CD4-positive, alpha-beta T cell treated with Interferon alpha-2 for 1 hour (primary cell): Measurements from ENCODE around the gene CRTC3.
"Not testable (repeated sequence)": the region's sequence is repeated elsewhere in the genome, so short reads cannot be mapped to it uniquely, and the experiment has no call there.

Experiments
- DNase-seq, 2 donors: peaks; one replicate each; pipeline ENCODE4 v3.0.0-alpha.2; 2020 to 2022

The CRTC3 gene

GRCh38 chr15:90657520-90658172 lies 127.9 kb downstream of the CRTC3 start:
- DNase-seq = peak; percentile 64 to 73

DNA sequence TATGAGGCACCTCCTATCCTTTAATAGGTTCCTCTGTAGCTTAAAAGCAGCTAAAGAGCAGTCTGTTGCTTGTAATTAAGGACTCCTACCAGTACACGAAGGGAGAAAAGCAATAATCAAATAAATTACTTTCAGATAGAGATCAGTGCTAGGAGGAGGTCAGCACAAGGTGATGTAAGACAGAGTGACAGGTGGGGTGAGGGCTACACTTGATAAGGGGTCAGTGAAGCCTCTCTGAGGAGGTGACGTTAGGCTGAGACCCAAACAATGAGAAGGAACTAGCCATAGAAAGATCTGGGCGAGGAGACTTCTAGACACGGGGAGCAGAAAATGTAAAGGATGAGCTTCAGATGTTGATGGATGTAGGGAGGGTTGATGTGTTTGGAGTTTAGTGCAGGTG lies 129.8 kb downstream of the CRTC3 start:
- no peak for DNase-seq

- peak; percentile 57 to 69 for DNase-seq
Measured at GRCh38 chr15:90660195-90660998, 130.7 kb downstream of the CRTC3 start.

DNA sequence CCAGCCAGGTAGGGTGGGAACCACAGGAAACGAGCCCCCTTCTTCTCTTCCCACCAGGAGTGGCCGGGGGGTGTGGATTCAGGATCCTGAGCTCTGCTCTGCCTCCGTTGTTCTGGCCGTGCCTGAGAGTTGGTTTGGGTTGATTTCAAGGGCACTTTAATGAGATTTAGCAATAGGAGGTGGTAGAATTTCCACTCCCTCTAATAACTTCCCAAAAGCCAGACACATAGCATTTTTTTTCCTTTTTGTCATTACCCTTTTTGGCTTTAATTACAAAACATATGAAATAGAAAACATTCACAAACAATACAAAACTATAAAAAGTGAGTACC lies 131.2 kb downstream of the CRTC3 start:
- not testable (repeated sequence) for DNase-seq

DNA sequence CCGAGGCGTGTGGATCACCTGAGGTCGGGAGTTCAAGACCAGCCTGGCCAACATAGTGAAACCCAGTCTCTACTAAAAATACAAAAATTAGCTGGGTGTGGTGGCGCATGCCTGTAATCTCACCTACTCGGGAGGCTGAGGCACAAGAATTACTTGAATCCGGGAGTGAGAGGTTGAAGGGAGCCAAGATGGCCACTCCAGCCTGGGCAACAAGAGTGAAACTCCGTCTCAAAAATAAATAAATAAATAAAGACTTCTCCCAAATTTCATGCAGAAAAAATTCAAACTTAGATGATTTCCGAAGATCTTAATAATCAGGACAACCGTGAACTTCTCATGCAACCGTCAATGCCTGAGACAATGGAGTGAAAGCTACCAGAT lies 134.3 kb downstream of the CRTC3 start:
- DNase-seq = not testable (repeated sequence)

DNA sequence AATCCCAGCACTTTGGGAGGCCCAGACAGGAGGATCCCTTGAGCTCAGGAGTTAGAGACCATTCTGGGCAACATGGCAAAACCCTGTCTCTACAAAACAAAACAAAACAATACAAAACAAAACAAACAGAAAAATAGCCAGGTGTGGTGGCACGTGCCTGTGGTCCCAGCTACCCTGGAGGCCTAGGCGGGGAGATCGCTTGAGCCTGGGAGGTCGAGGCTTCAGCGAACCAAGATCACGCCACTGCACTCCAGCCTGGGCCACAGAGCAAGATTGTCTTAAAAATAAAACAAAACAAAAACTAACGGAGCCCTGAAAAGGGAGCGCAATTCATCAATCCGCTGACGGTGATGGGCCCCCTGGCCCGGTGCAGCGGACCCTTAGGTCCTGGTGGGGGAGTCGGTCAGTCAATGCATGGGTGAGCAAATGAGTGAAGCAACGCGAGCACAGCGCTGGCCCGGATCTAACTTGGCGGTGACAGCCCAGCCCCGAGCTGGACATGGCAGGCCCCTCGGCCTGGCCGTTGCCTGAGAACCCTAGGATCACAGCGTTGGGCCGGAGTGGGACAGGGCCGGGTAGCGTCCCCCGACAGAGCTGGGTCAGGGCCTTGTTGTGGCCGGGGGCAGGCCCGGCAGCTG lies 135.0 kb downstream of the CRTC3 start:
- DNase-seq = no peak

DNA sequence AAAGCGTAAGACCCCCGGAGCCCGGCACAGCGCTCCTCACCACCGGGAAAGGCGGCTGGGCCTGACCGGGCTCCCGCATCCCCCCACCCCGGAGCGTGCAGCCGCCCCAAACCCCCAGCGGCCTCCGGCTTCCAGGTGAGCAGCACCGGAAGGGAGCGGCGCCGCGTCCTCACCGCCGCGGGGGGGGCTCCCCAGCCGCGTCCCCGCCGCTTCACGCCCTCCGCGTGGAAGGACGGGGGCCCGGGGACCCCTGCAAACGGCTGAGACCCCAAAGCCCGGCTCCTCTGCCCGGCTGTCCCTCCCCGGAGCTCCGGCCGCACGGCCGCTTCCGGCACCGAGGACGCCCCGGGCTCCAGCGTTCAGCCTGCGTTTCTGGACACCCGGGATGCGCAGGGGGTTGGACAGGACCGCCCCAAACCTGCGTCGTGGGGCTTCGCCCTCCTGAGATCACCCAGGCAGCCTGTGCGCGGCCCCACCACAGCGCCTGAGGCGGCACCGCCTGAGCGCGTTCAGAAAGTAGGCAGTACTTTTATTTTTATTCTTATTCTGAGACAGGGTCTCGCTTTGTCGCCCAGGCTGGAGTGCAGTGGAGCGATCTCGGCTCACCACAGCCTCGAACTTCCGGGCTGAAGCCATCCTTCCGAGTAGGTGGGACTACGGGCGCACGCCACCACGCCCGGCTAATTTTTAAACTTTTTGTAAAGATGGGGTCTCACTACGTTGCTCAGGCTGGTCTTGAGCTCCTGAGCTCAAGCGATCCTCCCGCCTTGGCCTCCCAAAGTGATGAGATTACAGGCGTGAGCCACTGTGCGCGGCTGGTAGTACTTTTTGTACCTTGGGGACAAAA lies 135.8 kb downstream of the CRTC3 start:
- DNase-seq = peak; percentile 42 to 47

- DNase-seq = no peak
Measured at GRCh38 chr15:90666135-90666909, 136.6 kb downstream of the CRTC3 start.

- no peak for DNase-seq
Measured at GRCh38 chr15:90667073-90667754, 137.5 kb downstream of the CRTC3 start.

DNA sequence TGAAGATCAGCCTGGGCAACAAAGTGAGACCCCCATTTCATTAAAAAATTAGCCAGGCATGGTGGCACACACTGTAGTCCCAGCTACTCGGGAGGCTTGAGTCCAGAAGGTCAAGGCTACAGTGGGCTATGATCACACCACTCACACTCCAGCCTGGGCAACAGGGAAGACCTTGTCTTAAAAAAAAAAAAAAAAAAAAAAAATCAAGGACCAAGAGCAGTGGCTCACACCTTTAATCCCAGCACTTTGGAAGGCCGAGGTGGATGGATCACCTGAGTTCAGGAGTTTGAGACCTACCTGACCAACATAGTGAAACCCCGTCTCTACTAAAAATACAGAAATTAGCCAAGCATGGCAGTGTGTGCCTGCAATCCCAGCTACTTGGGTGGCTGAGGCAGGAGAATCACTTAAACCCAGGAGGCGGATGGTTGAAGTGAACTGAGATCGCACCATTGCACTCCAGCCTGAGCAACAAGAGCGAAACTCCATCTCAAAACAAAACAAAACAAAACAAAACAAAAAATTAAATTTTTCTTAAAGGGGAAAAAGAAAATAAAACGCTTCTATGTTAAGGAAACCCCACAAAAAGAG lies 138.1 kb downstream of the CRTC3 start:
- not testable (repeated sequence) for DNase-seq

DNA sequence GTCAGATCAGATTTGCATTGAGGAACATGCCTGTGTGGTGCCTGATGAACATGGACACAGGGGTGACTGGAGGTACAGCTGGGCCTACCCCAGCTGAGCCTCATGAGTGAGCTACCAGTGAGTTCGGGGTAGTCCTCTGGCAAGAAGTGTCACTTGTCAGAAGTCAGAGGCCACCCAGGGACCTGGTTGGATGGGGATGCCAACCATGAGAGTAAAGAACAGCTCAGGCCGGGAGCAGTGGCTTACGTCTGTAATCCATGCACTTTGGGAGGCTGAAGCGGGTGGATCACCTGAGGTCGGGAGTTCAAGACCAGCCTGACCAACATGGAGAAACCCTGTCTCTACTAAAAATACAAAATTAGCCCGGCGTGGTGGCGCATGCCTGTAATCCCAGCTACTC lies 140.9 kb downstream of the CRTC3 start:
- DNase-seq = not testable (repeated sequence)

- no peak for DNase-seq
Measured at GRCh38 chr15:90671216-90671615, 141.5 kb downstream of the CRTC3 start.

- DNase-seq = not testable (repeated sequence)
Measured at GRCh38 chr15:90673357-90673756, 143.6 kb downstream of the CRTC3 start.

DNA sequence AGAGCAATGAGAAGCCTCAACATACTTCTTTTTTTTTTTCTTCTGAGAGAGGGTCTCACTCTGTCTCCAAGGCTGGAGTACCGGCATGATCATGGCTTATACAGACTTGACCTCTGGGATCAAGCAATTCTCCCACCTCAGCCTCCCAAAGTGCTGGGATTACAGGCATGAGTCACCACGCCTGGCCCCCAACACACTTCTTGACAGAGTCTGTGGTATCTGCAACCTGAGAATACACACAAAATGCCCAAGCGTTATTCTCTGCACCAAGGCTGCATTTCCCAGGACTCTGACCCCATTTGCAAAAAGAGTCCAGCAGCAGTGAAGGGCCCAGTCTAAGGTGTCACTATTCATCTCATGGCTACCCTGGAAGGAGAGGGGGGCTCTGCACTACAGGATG lies 144.8 kb downstream of the CRTC3 start:
- DNase-seq = no peak

GRCh38 chr15:90675464-90675863 lies 145.7 kb downstream of the CRTC3 start:
- no peak for DNase-seq

DNA sequence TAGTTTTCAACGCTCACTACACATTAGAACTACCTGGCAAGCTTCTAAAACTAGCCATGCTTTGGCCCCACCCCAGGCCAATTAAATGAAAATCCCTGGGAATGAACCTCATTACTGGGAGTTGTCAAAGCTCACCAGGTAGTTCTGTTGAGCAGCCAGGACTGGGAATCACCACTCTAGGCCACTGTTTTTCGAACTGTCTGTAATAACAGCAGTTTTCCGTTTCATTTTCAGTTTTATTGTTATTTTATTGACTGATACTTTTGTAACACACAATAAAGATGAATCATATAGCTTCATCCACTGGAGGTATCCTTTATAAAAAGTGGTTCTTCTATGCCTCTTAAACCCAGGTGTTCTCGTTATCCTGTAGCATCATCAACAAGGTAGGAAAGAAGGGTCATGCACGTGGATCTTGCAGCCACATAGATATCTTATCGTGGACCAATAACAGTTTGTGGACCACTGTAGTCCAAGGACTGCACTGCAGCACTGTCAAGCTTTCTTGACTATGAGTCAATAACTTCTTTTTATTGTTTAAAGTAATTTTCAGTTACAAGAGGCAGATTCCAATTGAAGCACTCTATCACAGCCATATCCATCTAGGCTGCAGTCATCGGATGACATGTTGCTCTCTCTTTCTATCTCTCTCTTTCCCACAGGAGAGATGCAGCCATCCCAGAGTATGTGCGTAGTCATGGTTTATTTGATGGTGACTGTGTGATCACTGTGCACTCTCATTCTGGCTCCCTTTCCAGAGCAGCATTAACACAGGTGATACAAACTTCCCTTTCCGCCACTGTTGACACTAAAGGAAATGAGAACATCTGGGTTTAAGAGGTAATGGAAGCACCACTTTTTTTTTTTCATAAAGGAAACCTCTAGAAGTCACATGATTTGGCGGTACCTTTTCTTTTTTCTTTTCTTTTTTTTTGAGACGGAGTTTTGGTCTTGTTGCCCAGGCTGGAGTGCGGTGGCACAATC lies 148.4 kb downstream of the CRTC3 start:
- DNase-seq = peak in 1 of 2 donors; percentile 55

DNA sequence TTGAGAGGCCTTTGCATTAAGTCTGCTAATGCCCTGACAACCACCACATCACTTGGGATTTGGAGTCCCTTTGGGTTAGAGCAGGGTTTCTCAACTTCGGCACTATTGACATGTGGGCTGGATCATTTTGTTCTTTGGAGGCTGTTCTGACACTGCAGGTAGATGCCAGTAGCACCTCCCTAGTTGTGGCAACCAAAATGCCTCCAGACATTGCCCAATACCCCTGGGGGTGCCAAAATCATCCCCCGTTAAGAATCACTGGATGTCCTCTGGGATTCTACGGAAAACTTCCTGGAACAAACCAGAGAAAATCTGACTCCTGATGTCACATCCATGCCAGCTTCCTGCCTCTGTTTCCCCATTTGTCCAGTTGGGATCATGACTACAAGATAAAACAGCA lies 150.2 kb downstream of the CRTC3 start:
- DNase-seq = no peak

DNA sequence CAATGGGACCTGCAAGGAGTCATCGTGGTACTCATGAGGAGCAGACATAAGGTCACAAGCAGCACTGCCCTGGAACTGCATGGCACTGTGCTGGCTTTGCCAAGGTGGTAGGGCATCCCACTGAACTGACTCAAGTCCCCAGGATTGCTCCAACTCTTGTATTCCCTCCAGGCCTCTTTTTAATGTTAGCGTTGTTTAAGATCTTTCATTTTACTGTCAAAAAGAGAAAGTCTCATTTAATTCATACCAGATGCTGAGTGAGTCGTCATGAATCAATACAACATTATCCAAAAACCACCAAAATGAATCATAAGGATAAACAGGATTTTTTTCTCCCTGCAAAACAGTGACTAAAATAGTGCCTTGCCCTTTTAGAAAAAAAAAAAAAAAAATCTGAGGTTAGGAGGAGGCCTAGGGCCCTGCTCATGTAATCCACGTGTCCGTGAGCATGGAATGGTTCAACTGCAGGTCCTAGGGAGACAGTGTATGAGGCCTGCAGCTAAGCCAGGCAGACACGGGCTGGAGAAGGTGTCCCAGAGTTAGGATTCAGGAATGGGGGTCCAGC lies 150.7 kb downstream of the CRTC3 start:
- DNase-seq = no peak

DNA sequence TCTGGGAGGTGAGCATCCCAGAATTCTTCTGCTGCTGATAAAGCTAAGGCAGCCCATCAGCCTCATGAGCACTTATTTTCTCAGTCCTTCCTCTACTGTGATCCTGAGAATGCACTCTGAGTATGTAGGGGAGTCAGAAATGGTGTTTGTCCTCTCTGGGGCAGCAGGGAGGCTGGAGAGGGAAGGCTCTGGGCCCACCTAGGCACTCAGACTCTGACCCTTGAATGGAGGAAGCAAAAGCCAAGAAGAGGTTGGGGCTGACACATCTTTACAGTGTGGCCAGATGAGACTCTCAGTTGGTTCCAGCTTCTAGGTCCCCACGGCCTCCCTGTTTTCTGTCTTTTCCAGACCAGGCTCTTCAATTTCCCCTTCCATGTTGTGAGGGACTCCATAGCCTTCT lies 151.3 kb downstream of the CRTC3 start:
- no peak for DNase-seq

GRCh38 chr15:90681480-90681879 lies 151.8 kb downstream of the CRTC3 start:
- DNase-seq = no peak
